Esophagus squamous epithelium (tissue), 5 donors: ENCODE data around the gene PTPN9. TPM values are rescaled to one million over a fixed set of nuclear protein-coding genes. Genes with fewer than 3 reads are reported as not detected.
"Not testable (repeated sequence)": the region's sequence is repeated elsewhere in the genome, so short reads cannot be mapped to it uniquely, and the experiment has no call there.

Experiments used
- DNase-seq: peaks from one replicate; lab custom pipeline; 2025; lab: John Stamatoyannopoulos, UW
- H3K27ac ChIP-seq, 4 donors: fragments of 200-600 bp; sonication (generic); one replicate each; pipeline ENCODE4 v1.5.1; 2016 to 2019; ENCODE audit warnings: mild to moderate bottlenecking in 1 of 4
- H3K27me3 ChIP-seq, 4 donors: fragments of 200-600 bp; sonication (generic); 1 replicate in 3 of 4; 2 replicates in 1 of 4; pipeline versions ENCODE4 v1.5.1 to v1.6.0; 2017 to 2021; ENCODE audit warnings: antibody characterized with exemption in 1 of 4
- H3K36me3 ChIP-seq, 3 donors: fragments of 200-600 bp; sonication (generic); one replicate each; pipeline ENCODE4 v1.5.1; 2016 to 2019
- H3K4me1 ChIP-seq, 3 donors: fragments of 200-600 bp; sonication (generic); one replicate each; pipeline ENCODE4 v1.5.1; 2017 to 2019
- H3K4me3 ChIP-seq, 4 donors: fragments of 200-600 bp; sonication (generic); 1 replicate in 3 of 4; 2 replicates in 1 of 4; pipeline ENCODE4 v1.5.1; 2016 to 2019; ENCODE audit warnings: mild to moderate bottlenecking in 2 of 4, moderate library complexity in 1 of 4
- H3K9me3 ChIP-seq, 3 donors: fragments of 200-600 bp; sonication (generic); one replicate each; pipeline ENCODE4 v1.5.1; 2016 to 2019
- POLR2A ChIP-seq, 4 donors: fragments of 450-650 bp; IDR thresholded peaks; one replicate each; pipeline ENCODE4 v1.6.1; 2017; ENCODE audit warnings: antibody characterized with exemption in 4 of 4, mild to moderate bottlenecking in 4 of 4, moderate library complexity in 3 of 4
- WGBS, 2 donors: methylation state at CpG; one replicate each; pipeline ENCODE4 v1.1.5; 2018; 5-methylcytosine and 5-hydroxymethylcytosine counted together
- intact Hi-C: fragments of 100-400 bp; cut with DNase I; formaldehyde crosslinking; loops from one replicate; pipeline ENCODE4 v1.15.0; 2022
- total RNA-seq, 4 donors: library from RNA; depleted of rRNA; stranded (reverse); fragments of >200 nt; gene quantifications; one replicate each; pipeline ENCODE4 v1.1.0, GENCODE V29; 2016
- TF ChIP-seq, protein P1 (sequence below), 6 experiments: fragments of 450-650 bp in 4 of 6; fragments of 200-600 bp in 2 of 6; sonication (generic) in 2 of 6; IDR thresholded peaks; one replicate each; pipeline ENCODE4 v1.5.1; 2016 to 2019; ENCODE audit warnings: antibody characterized with exemption in 6 of 6, mild to moderate bottlenecking in 4 of 6, moderate library complexity in 4 of 6
- donor health status: DM: yes; HTN: yes; CAD: no.

The PTPN9 gene
- total RNA-seq, 4 donors from 2014 or later = 4.9 to 13.5 (median 8.5) TPM

GRCh38 chr15:75553659-75554058 is 25.5 kb downstream of the PTPN9 start:
- Histone ChIP-seq H3K4me3 (no peak overlapping the region), H3K9me3 (no peaks in the 10 kb centered on the region), H3K27ac (no peak overlapping the region), H3K4me1 (no peaks in the 10 kb centered on the region), H3K27me3 (no peaks in the 10 kb centered on the region), H3K36me3 (no peaks in the 10 kb centered on the region)
- intact Hi-C loops = no loop called here
- TF ChIP-seq, protein P1, sequence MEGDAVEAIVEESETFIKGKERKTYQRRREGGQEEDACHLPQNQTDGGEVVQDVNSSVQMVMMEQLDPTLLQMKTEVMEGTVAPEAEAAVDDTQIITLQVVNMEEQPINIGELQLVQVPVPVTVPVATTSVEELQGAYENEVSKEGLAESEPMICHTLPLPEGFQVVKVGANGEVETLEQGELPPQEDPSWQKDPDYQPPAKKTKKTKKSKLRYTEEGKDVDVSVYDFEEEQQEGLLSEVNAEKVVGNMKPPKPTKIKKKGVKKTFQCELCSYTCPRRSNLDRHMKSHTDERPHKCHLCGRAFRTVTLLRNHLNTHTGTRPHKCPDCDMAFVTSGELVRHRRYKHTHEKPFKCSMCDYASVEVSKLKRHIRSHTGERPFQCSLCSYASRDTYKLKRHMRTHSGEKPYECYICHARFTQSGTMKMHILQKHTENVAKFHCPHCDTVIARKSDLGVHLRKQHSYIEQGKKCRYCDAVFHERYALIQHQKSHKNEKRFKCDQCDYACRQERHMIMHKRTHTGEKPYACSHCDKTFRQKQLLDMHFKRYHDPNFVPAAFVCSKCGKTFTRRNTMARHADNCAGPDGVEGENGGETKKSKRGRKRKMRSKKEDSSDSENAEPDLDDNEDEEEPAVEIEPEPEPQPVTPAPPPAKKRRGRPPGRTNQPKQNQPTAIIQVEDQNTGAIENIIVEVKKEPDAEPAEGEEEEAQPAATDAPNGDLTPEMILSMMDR (IDR thresholded peaks at IDR 0.05) = no peak
- TF ChIP-seq POLR2A (IDR thresholded peaks at IDR 0.05) = no peak
- DNase-seq = no peak

GRCh38 chr15:75551091-75551490 is 28.0 kb downstream of the PTPN9 start:
- no peak for TF ChIP-seq POLR2A (IDR thresholded peaks at IDR 0.05)
- TF ChIP-seq, protein P1 (IDR thresholded peaks at IDR 0.05) = no peak
- Histone ChIP-seq H3K36me3 (no peaks in the 10 kb centered on the region), H3K9me3 (no peaks in the 10 kb centered on the region), H3K4me1 (peaks cover 0 to 9% (median 0%) of the 10 kb centered on the region in 3 donors), H3K27ac (no peak overlapping the region), H3K4me3 (no peak overlapping the region), H3K27me3 (no peaks in the 10 kb centered on the region)
- no peak for DNase-seq
- intact Hi-C loops = no loop called here
- WGBS, 2 donors = 84 to 88% methylated on average over 4 of the region's 4 CpGs

DNA sequence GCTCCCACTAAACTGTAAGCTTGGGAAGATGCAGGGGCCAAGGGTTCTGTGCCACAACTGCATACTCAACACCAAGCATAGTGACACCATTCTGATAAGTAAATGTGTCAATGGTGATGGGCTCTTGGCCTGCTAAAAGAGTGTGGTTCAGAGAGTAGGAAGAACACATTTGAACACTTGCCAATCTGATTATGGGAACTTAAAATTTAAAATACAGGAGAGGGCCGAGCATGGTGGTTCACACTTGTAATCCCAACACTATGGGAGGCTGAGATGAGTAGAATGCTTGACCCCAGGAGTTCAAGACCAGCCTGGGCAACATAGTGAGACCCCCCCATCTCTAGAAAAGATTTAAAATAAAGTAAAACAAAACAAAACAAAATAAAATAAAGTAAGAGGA is 34.1 kb downstream of the PTPN9 start:
- Histone ChIP-seq H3K27ac (no peak overlapping the region), H3K9me3 (no peaks in the 10 kb centered on the region), H3K36me3 (no peaks in the 10 kb centered on the region), H3K4me1 (peaks cover 0 to 38% (median 9%) of the 10 kb centered on the region in 3 donors), H3K4me3 (no peak overlapping the region), H3K27me3 (no peaks in the 10 kb centered on the region)
- TF ChIP-seq, protein P1 (IDR thresholded peaks at IDR 0.05) = no peak
- TF ChIP-seq POLR2A (IDR thresholded peaks at IDR 0.05) = no peak
- intact Hi-C loops = no loop called here
- whole genome bisulfite sequencing, 2 donors = 73 to 75% methylated on average over 1 of the region's 1 CpG
- no peak for DNase-seq

DNA sequence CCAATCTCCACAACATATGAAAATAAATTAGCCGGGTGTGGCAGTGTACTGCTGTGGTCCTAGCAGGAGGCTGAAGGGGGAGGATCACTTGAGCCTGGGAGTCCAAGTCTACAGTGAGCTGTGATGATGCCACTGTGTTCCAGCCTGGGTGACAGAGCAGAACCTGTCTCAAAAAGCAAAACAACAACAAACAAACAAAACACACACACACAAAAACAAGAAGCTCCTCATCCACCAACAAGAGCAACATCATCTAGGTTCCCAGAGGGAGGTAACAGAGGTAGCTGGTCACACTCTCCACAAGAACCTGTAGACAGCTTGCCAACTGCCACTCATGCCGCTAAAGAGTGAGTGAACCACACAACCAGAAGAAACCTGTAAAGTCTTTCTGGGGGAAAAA is 34.8 kb downstream of the PTPN9 start:
- 56 to 74% methylated on average over 2 of the region's 2 CpGs for WGBS, 2 donors
- DNase-seq = no peak
- Histone ChIP-seq H3K4me3 (no peak overlapping the region), H3K9me3 (no peaks in the 10 kb centered on the region), H3K36me3 (no peaks in the 10 kb centered on the region), H3K27me3 (no peaks in the 10 kb centered on the region), H3K27ac (no peak overlapping the region), H3K4me1 (peaks cover 0 to 40% (median 11%) of the 10 kb centered on the region in 3 donors)
- TF ChIP-seq, protein P1 (IDR thresholded peaks at IDR 0.05) = no peak
- TF ChIP-seq POLR2A (IDR thresholded peaks at IDR 0.05) = no peak
- intact Hi-C loops = no loop called here

GRCh38 chr15:75542949-75543545 is 36.1 kb downstream of the PTPN9 start:
- H3K27me3 ChIP-seq, H3K9me3 ChIP-seq, H3K27ac ChIP-seq, DNase-seq, H3K36me3 ChIP-seq, H3K4me3 ChIP-seq, intact Hi-C loops: not testable (repeated sequence)
- H3K4me1 ChIP-seq = peaks cover 0 to 40% (median 11%) of the 10 kb centered on the region in 3 donors
- 75 to 87% methylated on average over 3 of the region's 6 CpGs for WGBS, 2 donors
